Activated CD8-positive, alpha-beta T cell treated with anti-CD3 and anti-CD28 coated beads for 36 hours (primary cell): ENCODE measurements around the gene DAZAP2. TPM values are rescaled to one million over a fixed set of nuclear protein-coding genes. Genes with fewer than 3 reads are reported as not detected.
"Not testable (repeated sequence)": the region's sequence is repeated elsewhere in the genome, so short reads cannot be mapped to it uniquely, and the experiment has no call there.

Source experiments
- ATAC-seq: fragments of 200-7000 bp; cut with Tn5 transposase; one replicate; pipeline ENCODE4 v1.10.0; 2021; ENCODE audit warnings: mild to moderate bottlenecking, moderate library complexity
- CTCF ChIA-PET: fragments of 350-600 bp; sonication (Branson Sonifier 250); formaldehyde crosslinking; loops from one replicate; lab custom pipeline; 2021; ENCODE audit warnings: antibody characterized with exemption; lab: Charles Lee
- POLR2A ChIA-PET: fragments of 350-600 bp; sonication (Branson Sonifier 250); formaldehyde crosslinking; loops from one replicate; lab custom pipeline; 2021; ENCODE audit warnings: antibody characterized with exemption; lab: Charles Lee
- DNase-seq: peaks from one replicate; pipeline ENCODE4 v3.0.0-alpha.2; 2020
- H3K27ac Mint-ChIP-seq: one replicate; pipeline ENCODE4 v1.8.0; 2021; ENCODE audit warnings: mild to moderate bottlenecking, mixed read lengths
- H3K27me3 Mint-ChIP-seq: one replicate; pipeline ENCODE4 v1.8.0; 2021; ENCODE audit warnings: mixed read lengths
- H3K36me3 Mint-ChIP-seq: one replicate; pipeline ENCODE4 v1.8.0; 2021; ENCODE audit warnings: low read depth, mixed read lengths
- H3K4me1 Mint-ChIP-seq: one replicate; pipeline ENCODE4 v1.8.0; 2021; ENCODE audit warnings: low read depth, mixed read lengths
- H3K4me3 Mint-ChIP-seq: one replicate; pipeline ENCODE4 v1.8.0; 2021; ENCODE audit warnings: mild to moderate bottlenecking, moderate library complexity, mixed read lengths
- H3K9me3 Mint-ChIP-seq: one replicate; pipeline ENCODE4 v1.8.0; 2021; ENCODE audit warnings: mixed read lengths
- intact Hi-C: fragments of 100-400 bp; cut with micrococcal nuclease; formaldehyde crosslinking; loops from one replicate; pipeline ENCODE4 v1.10.0; 2022
- total RNA-seq, 2 experiments: library from RNA; stranded (reverse); gene quantifications; one replicate each; pipeline ENCODE4 v1.2.3, GENCODE V29; 2021
- TF ChIP-seq, protein P1 (sequence below): fragments of 200-600 bp; IDR thresholded peaks from one replicate; pipeline ENCODE4 v1.8.0; 2022; ENCODE audit warnings: antibody characterized with exemption, mild to moderate bottlenecking

DAZAP2 gene
- total RNA-seq, 2 experiments from 2014 or later: 91.7 to 98.3 TPM

- peaks cover 1% of the 10 kb centered on the region for H3K36me3 Mint-ChIP-seq
- intact Hi-C loops: no loop called here
- POLR2A ChIA-PET: interaction anchor here (1.6 to 2.4 kb wide), 4 partner anchors 11 to 50 kb away, joined by 5 to 24 read pairs (median 8); partner anchors contain the start of genes DAZAP2 and TFCP2
These were observed 19.3 kb upstream of the DAZAP2 start for GRCh38 chr12:51219322-51219721.

GRCh38 chr12:51219857-51220256, 18.8 kb upstream of the DAZAP2 start:
- intact Hi-C loops, H3K9me3 Mint-ChIP-seq, DNase-seq, POLR2A ChIA-PET, H3K27ac Mint-ChIP-seq, ATAC-seq, H3K27me3 Mint-ChIP-seq, H3K4me3 Mint-ChIP-seq, H3K36me3 Mint-ChIP-seq: not testable (repeated sequence)
- peaks cover 15% of the 10 kb centered on the region for H3K4me1 Mint-ChIP-seq
- CTCF ChIA-PET: interaction anchor here (1.0 to 1.9 kb wide), 2 partner anchors 11 to 19 kb away, joined by 3 to 7 read pairs; partner anchors contain the start of gene DAZAP2

More at GRCh38 chr12:51219322-51219721, 19.3 kb upstream of the DAZAP2 start:
- DNase-seq (no peak), ATAC-seq (no peak)
- CTCF ChIA-PET: interaction anchor here (1.6 kb wide), 1 partner anchor 19 kb away, joined by 7 read pairs; the partner anchor contains the start of gene DAZAP2
- TF ChIP-seq, protein P1, sequence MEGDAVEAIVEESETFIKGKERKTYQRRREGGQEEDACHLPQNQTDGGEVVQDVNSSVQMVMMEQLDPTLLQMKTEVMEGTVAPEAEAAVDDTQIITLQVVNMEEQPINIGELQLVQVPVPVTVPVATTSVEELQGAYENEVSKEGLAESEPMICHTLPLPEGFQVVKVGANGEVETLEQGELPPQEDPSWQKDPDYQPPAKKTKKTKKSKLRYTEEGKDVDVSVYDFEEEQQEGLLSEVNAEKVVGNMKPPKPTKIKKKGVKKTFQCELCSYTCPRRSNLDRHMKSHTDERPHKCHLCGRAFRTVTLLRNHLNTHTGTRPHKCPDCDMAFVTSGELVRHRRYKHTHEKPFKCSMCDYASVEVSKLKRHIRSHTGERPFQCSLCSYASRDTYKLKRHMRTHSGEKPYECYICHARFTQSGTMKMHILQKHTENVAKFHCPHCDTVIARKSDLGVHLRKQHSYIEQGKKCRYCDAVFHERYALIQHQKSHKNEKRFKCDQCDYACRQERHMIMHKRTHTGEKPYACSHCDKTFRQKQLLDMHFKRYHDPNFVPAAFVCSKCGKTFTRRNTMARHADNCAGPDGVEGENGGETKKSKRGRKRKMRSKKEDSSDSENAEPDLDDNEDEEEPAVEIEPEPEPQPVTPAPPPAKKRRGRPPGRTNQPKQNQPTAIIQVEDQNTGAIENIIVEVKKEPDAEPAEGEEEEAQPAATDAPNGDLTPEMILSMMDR: no peak
- H3K27me3 Mint-ChIP-seq: no peaks in the 10 kb centered on the region
- peak overlapping the region; percentile 84 for H3K4me3 Mint-ChIP-seq
- H3K9me3 Mint-ChIP-seq: no peaks in the 10 kb centered on the region
- H3K4me1 Mint-ChIP-seq: peaks cover 15% of the 10 kb centered on the region
- H3K27ac Mint-ChIP-seq: peak overlapping the region; percentile 40

- TF ChIP-seq, protein P1: no peak
- no peaks in the 10 kb centered on the region for H3K9me3 Mint-ChIP-seq
- ATAC-seq: no peak
- intact Hi-C loops: no loop called here
- H3K27ac Mint-ChIP-seq: no peak overlapping the region
- no peaks in the 10 kb centered on the region for H3K27me3 Mint-ChIP-seq
- no peak overlapping the region for H3K4me3 Mint-ChIP-seq
- peaks cover 11% of the 10 kb centered on the region for H3K4me1 Mint-ChIP-seq
- POLR2A ChIA-PET: no interaction called here
- no peaks in the 10 kb centered on the region for H3K36me3 Mint-ChIP-seq
- no peak for DNase-seq
- CTCF ChIA-PET: interaction anchor here (1.2 kb wide), 1 partner anchor 11 kb away, joined by 4 read pairs; no protein-coding TSS in a partner anchor
These were observed 16.2 kb upstream of the DAZAP2 start for GRCh38 chr12:51222461-51222860.

DNA sequence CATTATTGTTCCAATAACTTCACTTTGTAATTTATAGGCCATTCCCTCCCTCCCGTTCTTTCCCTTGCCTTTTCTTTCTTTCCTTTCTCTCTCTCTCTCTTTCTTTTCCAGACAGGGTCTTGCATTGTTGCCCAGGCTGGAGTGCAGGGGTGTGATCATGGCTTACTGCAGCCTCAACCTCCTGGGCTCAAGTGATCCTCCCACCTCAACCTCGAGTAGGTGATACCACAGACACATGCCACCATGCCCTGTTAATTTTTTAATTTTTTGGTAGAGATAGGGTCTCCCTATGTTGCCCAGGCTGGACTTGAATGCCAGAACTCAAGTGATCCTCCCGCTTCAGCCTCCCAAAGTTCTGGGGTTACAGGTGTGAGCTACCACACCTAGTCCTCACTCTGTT, 14.0 kb upstream of the DAZAP2 start:
- CTCF ChIA-PET: no interaction called here
- no peak for ATAC-seq

GRCh38 chr12:51225234-51225633, 13.4 kb upstream of the DAZAP2 start:
- no peaks in the 10 kb centered on the region for H3K9me3 Mint-ChIP-seq
- DNase-seq (no peak), ATAC-seq (no peak)
- intact Hi-C loops: no loop called here
- no peak overlapping the region for H3K4me3 Mint-ChIP-seq
- no peaks in the 10 kb centered on the region for H3K27me3 Mint-ChIP-seq
- POLR2A ChIA-PET: interaction anchor here (1.1 to 3.4 kb wide), 2 partner anchors 13 to 54 kb away, joined by 3 to 15 read pairs; partner anchors contain the start of gene DAZAP2
- H3K4me1 Mint-ChIP-seq: no peaks in the 10 kb centered on the region
- TF ChIP-seq, protein P1: no peak
- H3K36me3 Mint-ChIP-seq: no peaks in the 10 kb centered on the region
- no peak overlapping the region for H3K27ac Mint-ChIP-seq
- CTCF ChIA-PET: no interaction called here

More for the DNA sequence above, 14.0 kb upstream of the DAZAP2 start:
- Mint-ChIP-seq H3K4me1 (no peaks in the 10 kb centered on the region), H3K4me3 (no peak overlapping the region), H3K27me3 (no peaks in the 10 kb centered on the region), H3K36me3 (no peaks in the 10 kb centered on the region), H3K9me3 (no peaks in the 10 kb centered on the region), H3K27ac (no peak overlapping the region)
- TF ChIP-seq, protein P1: no peak
- intact Hi-C loops: no loop called here
- POLR2A ChIA-PET: interaction anchor here (1.1 kb wide), 1 partner anchor 53 kb away, joined by 3 read pairs; no protein-coding TSS in a partner anchor
- DNase-seq: no peak
